Adrenal gland (tissue), 12 donors: ENCODE results near the gene NPR1. TPM values are rescaled to one million over a fixed set of nuclear protein-coding genes. Genes with fewer than 3 reads are reported as not detected.

ENCODE experiments used
- DNase-seq, 7 donors: peaks; one replicate each; pipeline ENCODE4 v3.0.0-alpha.2; 2019 to 2020
- H3K27ac ChIP-seq, 5 donors: fragments of 200-600 bp; sonication (generic) in 4 of 5; 1 replicate in 3 of 5; 2 replicates in 2 of 5; pipeline versions ENCODE4 v1.5.1 to v1.8.0; 2016 to 2020; ENCODE audit warnings: mild to moderate bottlenecking in 1 of 5
- H3K27me3 ChIP-seq: fragments of 200-600 bp; 2 replicates; pipeline ENCODE4 v1.8.0; 2021
- H3K36me3 ChIP-seq, 2 donors: fragments of 200-600 bp; replicated peaks in 1 of 2; 1 replicate in 1 of 2; 2 replicates in 1 of 2; pipeline versions ENCODE4 v1.5.1 to v1.8.0; 2018 to 2022
- H3K4me1 ChIP-seq, 2 donors: fragments of 200-600 bp; replicated peaks in 1 of 2; 1 replicate in 1 of 2; 2 replicates in 1 of 2; pipeline versions ENCODE4 v1.5.1 to v1.8.0; 2018 to 2021
- H3K4me3 ChIP-seq, 4 donors: fragments of 200-600 bp; sonication (generic) in 3 of 4; one replicate each; pipeline ENCODE4 v1.5.1; 2016 to 2018
- H3K9me3 ChIP-seq, 3 donors: fragments of 200-600 bp; sonication (generic) in 1 of 3; replicated peaks in 1 of 3; 1 replicate in 2 of 3; 2 replicates in 1 of 3; pipeline versions ENCODE4 v1.5.1 to v1.8.0; 2016 to 2021
- POLR2A ChIP-seq, 2 donors: fragments of 450-650 bp; IDR thresholded peaks; one replicate each; pipeline ENCODE4 v1.6.1; 2017; ENCODE audit warnings: antibody characterized with exemption in 2 of 2, mild to moderate bottlenecking in 2 of 2, moderate library complexity in 1 of 2
- WGBS, 4 donors: extraction: QIAGEN DNeasy Blood & Tissue Kit in 2 of 4; methylation state at CpG; one replicate each; pipeline versions ENCODE4 v1.1.5 to v1.1.7; 2013 to 2017; 5-methylcytosine and 5-hydroxymethylcytosine counted together
- intact Hi-C, 2 donors: fragments of 100-400 bp; cut with DNase I; formaldehyde crosslinking; loops; one replicate each; pipeline versions ENCODE4 v1.14.1 to v1.15.0; 2022 to 2023
- polyA plus RNA-seq, 3 donors: library from polyadenylated mRNA; stranded (reverse); fragments of 200-250 nt in 2 of 3; fragments of 350-450 nt in 1 of 3; fragmentation: Illumina TruSeq in 1 of 3; extraction: RNeasy Lipid Tissue Mini Kit (QIAGEN cat#74804) in 1 of 3; gene quantifications; one replicate each; pipeline ENCODE4 v1.2.3, GENCODE V29; 2013 to 2014
- total RNA-seq, 9 donors: library from RNA; depleted of rRNA in 4 of 9; stranded (reverse); fragments of >200 nt in 4 of 9; fragments of 120-200 nt in 1 of 9; fragmentation: NEBNext Ultra II Directional in 1 of 9; extraction: Animal tissue kit (Norgen Biotek cat#: 25700) in 1 of 9; gene quantifications; one replicate each; pipeline versions ENCODE4 v1.1.0 to v1.2.4, GENCODE V29; 2013 to 2023
- TF ChIP-seq, protein P1 (sequence below), 6 experiments: fragments of 450-650 bp in 4 of 6; fragments of 200-600 bp in 2 of 6; sonication (generic) in 1 of 6; IDR thresholded peaks; 1 replicate in 5 of 6; 2 replicates in 1 of 6; pipeline versions ENCODE4 v1.5.1 to v1.8.0; 2016 to 2021; ENCODE audit warnings: antibody characterized with exemption in 6 of 6, mild to moderate bottlenecking in 2 of 6, moderate library complexity in 1 of 6
- donor health status: healthy with polysubstance abuse.
- donor health status: Bipolar disorder and iron deficiency.
- donor health status: DM: yes; HTN: yes; CAD: no.
- donor health status: DM: no; HTN: no; CAD: no.
- donor health status: DM: no; HTN: no; CAD: no.
- donor health status: DM: yes; HTN: yes; CAD: no.

Gene NPR1
- total and polyA plus RNA-seq, 12 donors = 7.9 to 47.9 (median 19.6) TPM

DNA sequence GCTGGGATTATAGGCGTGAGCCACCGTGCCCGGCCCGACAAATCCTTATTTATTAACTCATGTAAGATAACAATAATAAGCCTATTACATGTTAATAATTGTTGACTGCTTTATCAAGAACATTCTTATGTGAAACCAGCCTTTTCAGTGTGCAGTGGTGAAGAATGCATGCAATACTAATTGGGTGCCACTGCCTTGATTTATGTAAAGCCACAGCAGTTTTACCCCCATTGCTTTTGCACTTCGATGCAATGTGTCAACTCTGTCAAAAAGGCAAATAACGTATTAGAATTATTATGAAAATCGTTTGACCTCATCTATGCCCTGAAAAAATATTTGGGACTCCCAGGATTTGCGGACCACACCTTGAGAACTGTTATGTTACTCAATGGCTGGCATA lies 18.3 kb downstream of the NPR1 start:
- DNase-seq = no peak
- TF ChIP-seq, protein P1, sequence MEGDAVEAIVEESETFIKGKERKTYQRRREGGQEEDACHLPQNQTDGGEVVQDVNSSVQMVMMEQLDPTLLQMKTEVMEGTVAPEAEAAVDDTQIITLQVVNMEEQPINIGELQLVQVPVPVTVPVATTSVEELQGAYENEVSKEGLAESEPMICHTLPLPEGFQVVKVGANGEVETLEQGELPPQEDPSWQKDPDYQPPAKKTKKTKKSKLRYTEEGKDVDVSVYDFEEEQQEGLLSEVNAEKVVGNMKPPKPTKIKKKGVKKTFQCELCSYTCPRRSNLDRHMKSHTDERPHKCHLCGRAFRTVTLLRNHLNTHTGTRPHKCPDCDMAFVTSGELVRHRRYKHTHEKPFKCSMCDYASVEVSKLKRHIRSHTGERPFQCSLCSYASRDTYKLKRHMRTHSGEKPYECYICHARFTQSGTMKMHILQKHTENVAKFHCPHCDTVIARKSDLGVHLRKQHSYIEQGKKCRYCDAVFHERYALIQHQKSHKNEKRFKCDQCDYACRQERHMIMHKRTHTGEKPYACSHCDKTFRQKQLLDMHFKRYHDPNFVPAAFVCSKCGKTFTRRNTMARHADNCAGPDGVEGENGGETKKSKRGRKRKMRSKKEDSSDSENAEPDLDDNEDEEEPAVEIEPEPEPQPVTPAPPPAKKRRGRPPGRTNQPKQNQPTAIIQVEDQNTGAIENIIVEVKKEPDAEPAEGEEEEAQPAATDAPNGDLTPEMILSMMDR (IDR thresholded peaks at IDR 0.05) = no peak
- TF ChIP-seq POLR2A (IDR thresholded peaks at IDR 0.05) = no peak
- H3K27me3 ChIP-seq = no peaks in the 10 kb centered on the region
- H3K27ac ChIP-seq = peak overlapping the region in 2 of 5 donors; percentile 84 to 89
- no peaks in the 10 kb centered on the region for H3K36me3 ChIP-seq
- no peaks in the 10 kb centered on the region for H3K9me3 ChIP-seq
- intact Hi-C loops = no loop called here
- H3K4me1 ChIP-seq = peaks cover 17 to 23% of the 10 kb centered on the region in 2 donors
- WGBS, 4 donors = 77 to 88% (median 86%) methylated on average over 8 of the region's 8 CpGs
- H3K4me3 ChIP-seq = no peak overlapping the region

- Histone ChIP-seq H3K4me1 (peaks cover 17 to 23% of the 10 kb centered on the region in 2 donors), H3K27me3 (no peaks in the 10 kb centered on the region), H3K27ac (peak overlapping the region; percentile 29 to 89 (median 75)), H3K36me3 (no peaks in the 10 kb centered on the region), H3K4me3 (no peak overlapping the region), H3K9me3 (no peaks in the 10 kb centered on the region)
- 67 to 79% (median 74%) methylated on average over 9 to 12 of the region's 12 CpGs for WGBS, 4 donors
- peak in 6 of 7 donors; percentile 44 to 70 (median 54) for DNase-seq
- intact Hi-C loops = no loop called here
- TF ChIP-seq POLR2A (IDR thresholded peaks at IDR 0.05) = no peak
- TF ChIP-seq, protein P1 (IDR thresholded peaks at IDR 0.05) = no peak
These were observed 18.9 kb downstream of the NPR1 start for GRCh38 chr1:153697191-153698019.

DNA sequence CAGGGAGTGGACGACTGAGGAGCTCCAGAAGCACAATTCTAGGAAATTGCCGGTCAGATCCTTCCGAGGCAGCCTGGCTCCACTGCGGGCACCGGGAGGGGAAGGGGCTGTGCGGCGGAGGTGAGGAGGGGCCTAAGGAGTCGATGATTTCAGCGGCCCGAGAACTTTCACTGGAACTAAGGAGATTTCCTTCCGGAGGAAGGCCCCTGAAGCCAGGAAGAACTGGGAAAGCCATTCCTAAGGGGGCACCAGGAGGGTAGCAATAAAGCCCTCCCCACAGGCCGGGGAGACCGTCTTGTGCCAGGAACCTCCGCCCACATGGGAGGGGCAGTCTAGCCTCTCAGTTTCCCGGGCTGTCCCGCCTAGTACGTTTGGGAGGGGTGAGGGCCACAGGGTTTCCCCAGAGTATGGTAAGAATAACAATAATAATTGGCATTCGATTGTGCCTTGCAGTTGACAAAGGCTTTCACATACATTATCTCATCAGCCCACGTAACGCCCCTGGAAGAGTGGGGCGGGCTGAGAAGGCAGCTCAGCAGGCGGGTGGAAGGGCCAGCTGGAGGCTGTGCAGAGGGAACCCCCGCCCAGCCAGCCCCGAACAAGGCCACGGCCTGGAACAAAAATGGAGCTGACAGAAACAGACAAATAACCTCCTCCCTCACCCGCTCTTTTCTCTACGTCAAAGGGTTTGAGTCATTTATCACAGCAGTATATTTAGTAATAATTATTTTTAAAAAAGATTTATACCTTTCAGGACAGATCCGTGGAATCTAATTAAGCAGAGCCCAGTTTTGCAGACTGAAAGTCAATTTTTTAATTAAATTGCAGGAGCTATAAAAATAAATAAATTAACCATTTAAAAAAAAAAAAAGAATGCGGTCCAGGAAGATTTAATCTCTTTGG lies 19.8 kb downstream of the NPR1 start:
- peak; percentile 73 to 91 (median 89) for DNase-seq
- TF ChIP-seq, protein P1 (IDR thresholded peaks at IDR 0.05) = no peak
- peak in 1 of 2 donors; percentile 49 for TF ChIP-seq POLR2A (IDR thresholded peaks at IDR 0.05)
- H3K9me3 ChIP-seq = no peaks in the 10 kb centered on the region
- H3K4me3 ChIP-seq = peak overlapping the region in 1 of 4 donors; percentile 17
- H3K4me1 ChIP-seq = peaks cover 17 to 23% of the 10 kb centered on the region in 2 donors
- H3K27ac ChIP-seq = peak overlapping the region; percentile 29 to 89 (median 75)
- WGBS, 4 donors = 13 to 29% (median 15%) methylated on average over 26 to 29 of the region's 29 CpGs
- intact Hi-C loops = no loop called here
- H3K36me3 ChIP-seq = no peaks in the 10 kb centered on the region
- no peaks in the 10 kb centered on the region for H3K27me3 ChIP-seq
